Measurements from ENCODE around the gene MINDY4. TPM values are rescaled to one million over a fixed set of nuclear protein-coding genes. Genes with fewer than 3 reads are reported as not detected.

MINDY4 gene
- total RNA-seq, 5 donors from 2014 or later (not counting 1 experiment from before 2014, with no cell fraction given): 0.60 to 1.7 (median 1.2) TPM

GRCh38 chr7:30849565-30849964 is 78.3 kb downstream of the MINDY4 start:
- ChIA-PET POLR2A (no interaction called here), CTCF (no interaction called here)
- Histone ChIP-seq H3K9me3 (no peaks in the 10 kb centered on the region), H3K27ac (ENCODE audit: low read length) (no peak overlapping the region), H3K36me3 (ENCODE audit: control insufficient read depth in 2 of 2, extremely low read depth in 1 of 2, insufficient read depth in 1 of 2, low read length in 1 of 2) (no peaks in the 10 kb centered on the region), H3K4me1 (ENCODE audit: control insufficient read depth in 1 of 2, extremely low read depth in 1 of 2, insufficient read depth in 2 of 2, low read length in 2 of 2) (no peaks in the 10 kb centered on the region), H3K4me3 (ENCODE audit: control insufficient read depth in 1 of 2, extremely low read depth in 1 of 2, low read length in 1 of 2) (no peak overlapping the region), H3K27me3 (replicated peaks in 1 of 2; ENCODE audit: control insufficient read depth in 2 of 2, extremely low read depth in 1 of 2, insufficient read depth in 2 of 2, low read length in 1 of 2) (no peaks in the 10 kb centered on the region)
- no peaks in the 10 kb centered on the region for H3K4me1 Mint-ChIP-seq
- H3K4me3 Mint-ChIP-seq: no peak overlapping the region
- H3K36me3 Mint-ChIP-seq: no peaks in the 10 kb centered on the region
- DNase-seq (no peak), ATAC-seq (replicated peaks in 1 of 4) (no peak)
- no peak overlapping the region for H3K27ac Mint-ChIP-seq
- no peaks in the 10 kb centered on the region for H3K27me3 Mint-ChIP-seq
- no peaks in the 10 kb centered on the region for H3K9me3 Mint-ChIP-seq
- 87% methylated on average over 4 of the region's 4 CpGs for WGBS (ENCODE audit: insufficient coverage)

GRCh38 chr7:30850426-30850825 is 79.2 kb downstream of the MINDY4 start:
- Mint-ChIP-seq H3K4me3 (no peak overlapping the region), H3K36me3 (no peaks in the 10 kb centered on the region), H3K4me1 (no peaks in the 10 kb centered on the region), H3K27me3 (no peaks in the 10 kb centered on the region), H3K9me3 (no peaks in the 10 kb centered on the region), H3K27ac (no peak overlapping the region)
- 88% methylated on average over 17 of the region's 17 CpGs for WGBS (ENCODE audit: insufficient coverage)
- no peaks in the 10 kb centered on the region for H3K9me3 ChIP-seq
- H3K27ac ChIP-seq (ENCODE audit: low read length): no peak overlapping the region
- no peak for DNase-seq
- no peaks in the 10 kb centered on the region for H3K4me1 ChIP-seq (ENCODE audit: control insufficient read depth in 1 of 2, extremely low read depth in 1 of 2, insufficient read depth in 2 of 2, low read length in 2 of 2)
- H3K4me3 ChIP-seq (ENCODE audit: control insufficient read depth in 1 of 2, extremely low read depth in 1 of 2, low read length in 1 of 2): no peak overlapping the region
- H3K27me3 ChIP-seq (replicated peaks in 1 of 2; ENCODE audit: control insufficient read depth in 2 of 2, extremely low read depth in 1 of 2, insufficient read depth in 2 of 2, low read length in 1 of 2): no peaks in the 10 kb centered on the region
- H3K36me3 ChIP-seq (ENCODE audit: control insufficient read depth in 2 of 2, extremely low read depth in 1 of 2, insufficient read depth in 1 of 2, low read length in 1 of 2): no peaks in the 10 kb centered on the region
- POLR2A ChIA-PET: no interaction called here
- no peak for ATAC-seq (replicated peaks in 1 of 4)
- CTCF ChIA-PET: no interaction called here

- Histone ChIP-seq H3K4me3 (ENCODE audit: control insufficient read depth in 1 of 2, extremely low read depth in 1 of 2, low read length in 1 of 2) (no peak overlapping the region), H3K4me1 (ENCODE audit: control insufficient read depth in 1 of 2, extremely low read depth in 1 of 2, insufficient read depth in 2 of 2, low read length in 2 of 2) (no peaks in the 10 kb centered on the region), H3K36me3 (ENCODE audit: control insufficient read depth in 2 of 2, extremely low read depth in 1 of 2, insufficient read depth in 1 of 2, low read length in 1 of 2) (no peaks in the 10 kb centered on the region), H3K9me3 (no peaks in the 10 kb centered on the region), H3K27ac (ENCODE audit: low read length) (no peak overlapping the region), H3K27me3 (replicated peaks in 1 of 2; ENCODE audit: control insufficient read depth in 2 of 2, extremely low read depth in 1 of 2, insufficient read depth in 2 of 2, low read length in 1 of 2) (no peaks in the 10 kb centered on the region)
- DNase-seq (no peak), ATAC-seq (replicated peaks in 1 of 4) (no peak)
- H3K36me3 Mint-ChIP-seq: no peaks in the 10 kb centered on the region
- no peak overlapping the region for H3K4me3 Mint-ChIP-seq
- no peaks in the 10 kb centered on the region for H3K9me3 Mint-ChIP-seq
- H3K27me3 Mint-ChIP-seq: no peaks in the 10 kb centered on the region
- no peaks in the 10 kb centered on the region for H3K4me1 Mint-ChIP-seq
- ChIA-PET CTCF (no interaction called here), POLR2A (no interaction called here)
- no peak overlapping the region for H3K27ac Mint-ChIP-seq
- WGBS (ENCODE audit: insufficient coverage): 92% methylated on average over 3 of the region's 12 CpGs
Measured at GRCh38 chr7:30851651-30852307, 80.6 kb downstream of the MINDY4 start.

- no peak overlapping the region for H3K27ac ChIP-seq (ENCODE audit: low read length)
- CTCF ChIA-PET: no interaction called here
- no peaks in the 10 kb centered on the region for H3K4me1 ChIP-seq (ENCODE audit: control insufficient read depth in 1 of 2, extremely low read depth in 1 of 2, insufficient read depth in 2 of 2, low read length in 2 of 2)
- no peaks in the 10 kb centered on the region for H3K36me3 ChIP-seq (ENCODE audit: control insufficient read depth in 2 of 2, extremely low read depth in 1 of 2, insufficient read depth in 1 of 2, low read length in 1 of 2)
- H3K27me3 ChIP-seq (replicated peaks in 1 of 2; ENCODE audit: control insufficient read depth in 2 of 2, extremely low read depth in 1 of 2, insufficient read depth in 2 of 2, low read length in 1 of 2): no peaks in the 10 kb centered on the region
- DNase-seq (no peak), ATAC-seq (replicated peaks in 1 of 4) (no peak)
- Mint-ChIP-seq H3K27me3 (no peaks in the 10 kb centered on the region), H3K4me3 (no peak overlapping the region), H3K9me3 (no peaks in the 10 kb centered on the region), H3K36me3 (no peaks in the 10 kb centered on the region), H3K27ac (no peak overlapping the region), H3K4me1 (no peaks in the 10 kb centered on the region)
- WGBS (ENCODE audit: insufficient coverage): 86% methylated on average over 1 of the region's 4 CpGs
- no peak overlapping the region for H3K4me3 ChIP-seq (ENCODE audit: control insufficient read depth in 1 of 2, extremely low read depth in 1 of 2, low read length in 1 of 2)
- POLR2A ChIA-PET: no interaction called here
- H3K9me3 ChIP-seq: no peaks in the 10 kb centered on the region
Measured at GRCh38 chr7:30852308-30852684, 81.1 kb downstream of the MINDY4 start.

GRCh38 chr7:30852744-30853288 is 81.6 kb downstream of the MINDY4 start:
- Histone ChIP-seq H3K27ac (ENCODE audit: low read length) (no peak overlapping the region), H3K4me1 (ENCODE audit: control insufficient read depth in 1 of 2, extremely low read depth in 1 of 2, insufficient read depth in 2 of 2, low read length in 2 of 2) (no peaks in the 10 kb centered on the region), H3K27me3 (replicated peaks in 1 of 2; ENCODE audit: control insufficient read depth in 2 of 2, extremely low read depth in 1 of 2, insufficient read depth in 2 of 2, low read length in 1 of 2) (no peaks in the 10 kb centered on the region), H3K9me3 (no peaks in the 10 kb centered on the region), H3K4me3 (ENCODE audit: control insufficient read depth in 1 of 2, extremely low read depth in 1 of 2, low read length in 1 of 2) (no peak overlapping the region), H3K36me3 (ENCODE audit: control insufficient read depth in 2 of 2, extremely low read depth in 1 of 2, insufficient read depth in 1 of 2, low read length in 1 of 2) (no peaks in the 10 kb centered on the region)
- no peaks in the 10 kb centered on the region for H3K36me3 Mint-ChIP-seq
- H3K4me3 Mint-ChIP-seq: no peak overlapping the region
- H3K9me3 Mint-ChIP-seq: no peaks in the 10 kb centered on the region
- DNase-seq: no peak
- POLR2A ChIA-PET: no interaction called here
- H3K4me1 Mint-ChIP-seq: no peaks in the 10 kb centered on the region
- no peaks in the 10 kb centered on the region for H3K27me3 Mint-ChIP-seq
- WGBS (ENCODE audit: insufficient coverage): 83% methylated on average over 11 of the region's 11 CpGs
- no peak for ATAC-seq (replicated peaks in 1 of 4)
- no peak overlapping the region for H3K27ac Mint-ChIP-seq
- CTCF ChIA-PET: no interaction called here

- ChIA-PET POLR2A (no interaction called here), CTCF (no interaction called here)
- Mint-ChIP-seq H3K4me3 (no peak overlapping the region), H3K36me3 (peaks cover 3% of the 10 kb centered on the region), H3K27me3 (no peaks in the 10 kb centered on the region), H3K4me1 (no peaks in the 10 kb centered on the region), H3K27ac (no peak overlapping the region), H3K9me3 (no peaks in the 10 kb centered on the region)
- Histone ChIP-seq H3K9me3 (no peaks in the 10 kb centered on the region), H3K27ac (ENCODE audit: low read length) (no peak overlapping the region), H3K27me3 (replicated peaks in 1 of 2; ENCODE audit: control insufficient read depth in 2 of 2, extremely low read depth in 1 of 2, insufficient read depth in 2 of 2, low read length in 1 of 2) (no peaks in the 10 kb centered on the region), H3K4me3 (ENCODE audit: control insufficient read depth in 1 of 2, extremely low read depth in 1 of 2, low read length in 1 of 2) (no peak overlapping the region), H3K36me3 (ENCODE audit: control insufficient read depth in 2 of 2, extremely low read depth in 1 of 2, insufficient read depth in 1 of 2, low read length in 1 of 2) (no peaks in the 10 kb centered on the region), H3K4me1 (ENCODE audit: control insufficient read depth in 1 of 2, extremely low read depth in 1 of 2, insufficient read depth in 2 of 2, low read length in 2 of 2) (no peaks in the 10 kb centered on the region)
- no peak for ATAC-seq (replicated peaks in 1 of 4)
- DNase-seq: no peak
- WGBS (ENCODE audit: insufficient coverage): 88% methylated on average over 2 of the region's 3 CpGs
Measured at GRCh38 chr7:30853576-30853975, 82.4 kb downstream of the MINDY4 start.

GRCh38 chr7:30855936-30856335 is 84.7 kb downstream of the MINDY4 start:
- H3K27ac Mint-ChIP-seq: no peak overlapping the region
- H3K36me3 Mint-ChIP-seq: peaks cover 3% of the 10 kb centered on the region
- no peaks in the 10 kb centered on the region for H3K27me3 Mint-ChIP-seq
- Histone ChIP-seq H3K27ac (ENCODE audit: low read length) (no peak overlapping the region), H3K27me3 (replicated peaks in 1 of 2; ENCODE audit: control insufficient read depth in 2 of 2, extremely low read depth in 1 of 2, insufficient read depth in 2 of 2, low read length in 1 of 2) (no peaks in the 10 kb centered on the region), H3K9me3 (no peaks in the 10 kb centered on the region), H3K4me3 (ENCODE audit: control insufficient read depth in 1 of 2, extremely low read depth in 1 of 2, low read length in 1 of 2) (no peak overlapping the region), H3K4me1 (ENCODE audit: control insufficient read depth in 1 of 2, extremely low read depth in 1 of 2, insufficient read depth in 2 of 2, low read length in 2 of 2) (no peaks in the 10 kb centered on the region), H3K36me3 (ENCODE audit: control insufficient read depth in 2 of 2, extremely low read depth in 1 of 2, insufficient read depth in 1 of 2, low read length in 1 of 2) (no peaks in the 10 kb centered on the region)
- ATAC-seq (replicated peaks in 1 of 4): no peak
- H3K9me3 Mint-ChIP-seq: no peaks in the 10 kb centered on the region
- WGBS (ENCODE audit: insufficient coverage): no CpG with 5 or more reads among the region's 3 CpGs
- POLR2A ChIA-PET: no interaction called here
- CTCF ChIA-PET: no interaction called here
- no peaks in the 10 kb centered on the region for H3K4me1 Mint-ChIP-seq
- DNase-seq: no peak
- no peak overlapping the region for H3K4me3 Mint-ChIP-seq

Measured in T-cell (primary cell).